Neural progenitor cell (in vitro differentiated cells): ENCODE results near the gene MED26. TPM values are rescaled to one million over a fixed set of nuclear protein-coding genes. Genes with fewer than 3 reads are reported as not detected.

Experiments used
- DNase-seq: peaks from one replicate; pipeline ENCODE4 v3.0.0-alpha.2; 2016; ENCODE audit warnings: low spot score
- H2AFZ ChIP-seq: fragments of 200-600 bp; sonication (generic); replicated peaks from 2 replicates; pipeline ENCODE4 v1.6.1; 2016; ENCODE audit warnings: antibody characterized with exemption
- H3F3A ChIP-seq: fragments of 200-600 bp; sonication (generic); 2 replicates; pipeline ENCODE4 v1.6.1; 2016; ENCODE audit warnings: antibody characterized with exemption, low read depth
- H3K27ac ChIP-seq: fragments of 200-600 bp; sonication (generic); 2 replicates; pipeline ENCODE4 v1.5.1; 2016; ENCODE audit warnings: mild to moderate bottlenecking
- H3K27me3 ChIP-seq: fragments of 200-600 bp; sonication (generic); 2 replicates; pipeline ENCODE4 v1.6.1; 2016; ENCODE audit warnings: mild to moderate bottlenecking, moderate library complexity
- H3K36me3 ChIP-seq: fragments of 200-600 bp; sonication (generic); 2 replicates; pipeline ENCODE4 v1.5.1; 2016
- H3K4me1 ChIP-seq: fragments of 200-600 bp; sonication (generic); 2 replicates; pipeline ENCODE4 v1.6.1; 2016; ENCODE audit warnings: mixed run types
- H3K4me2 ChIP-seq: fragments of 200-600 bp; sonication (generic); 2 replicates; pipeline ENCODE4 v1.6.1; 2016
- H3K4me3 ChIP-seq: fragments of 200-600 bp; sonication (generic); 2 replicates; pipeline ENCODE4 v1.5.1; 2016
- H3K79me2 ChIP-seq: fragments of 200-600 bp; sonication (generic); 2 replicates; pipeline ENCODE4 v1.6.1; 2016; ENCODE audit warnings: low read depth
- H3K9ac ChIP-seq: fragments of 200-600 bp; sonication (generic); 2 replicates; pipeline ENCODE4 v1.6.1; 2016
- H3K9me3 ChIP-seq: fragments of 200-600 bp; sonication (generic); 2 replicates; pipeline ENCODE4 v1.5.1; 2016; ENCODE audit warnings: low read depth
- H4K20me1 ChIP-seq: fragments of 200-600 bp; sonication (generic); 2 replicates; pipeline ENCODE4 v1.6.1; 2016; ENCODE audit warnings: low read depth
- H3K27ac Mint-ChIP-seq: 3 replicates; pipeline ENCODE4 v1.8.0; 2021; ENCODE audit warnings: mixed read lengths
- H3K27me3 Mint-ChIP-seq: 2 replicates; pipeline ENCODE4 v1.8.0; 2022; ENCODE audit warnings: low read depth, mild to moderate bottlenecking, inconsistent platforms, moderate library complexity, mixed read lengths; ENCODE audit not compliant: insufficient read depth
- H3K36me3 Mint-ChIP-seq: 3 replicates; pipeline ENCODE4 v1.8.0; 2021; ENCODE audit warnings: mixed read lengths
- H3K4me1 Mint-ChIP-seq: 3 replicates; pipeline ENCODE4 v1.8.0; 2021; ENCODE audit warnings: mixed read lengths
- H3K4me3 Mint-ChIP-seq: 3 replicates; pipeline ENCODE4 v1.8.0; 2021; ENCODE audit warnings: mild to moderate bottlenecking, moderate library complexity, mixed read lengths
- H3K9me3 Mint-ChIP-seq: 3 replicates; pipeline ENCODE4 v1.8.0; 2020; ENCODE audit warnings: mixed read lengths
- EZH2 ChIP-seq: fragments of 200-600 bp; sonication (generic); IDR thresholded peaks from 2 replicates; pipeline ENCODE4 v1.6.1; 2017; ENCODE audit warnings: antibody characterized with exemption, mild to moderate bottlenecking, moderate library complexity
- EZH2phosphoT487 ChIP-seq: fragments of 200-600 bp; sonication (generic); IDR thresholded peaks from 2 replicates; pipeline ENCODE4 v1.6.1; 2017; ENCODE audit warnings: antibody characterized with exemption
- total RNA-seq: library from RNA; depleted of rRNA; stranded (reverse); fragments of >200 nt; gene quantifications from 2 replicates; pipeline ENCODE4 v1.2.3, GENCODE V29; 2015; ENCODE audit warnings: low replicate concordance
- TF ChIP-seq, protein P1 (sequence below): fragments of 200-600 bp; sonication (generic); IDR thresholded peaks from 2 replicates; pipeline ENCODE4 v1.5.1; 2017; ENCODE audit warnings: antibody characterized with exemption, mild to moderate bottlenecking

Gene MED26
- total RNA-seq, 1 donor from 2014 or later: 7.4 TPM

DNA sequence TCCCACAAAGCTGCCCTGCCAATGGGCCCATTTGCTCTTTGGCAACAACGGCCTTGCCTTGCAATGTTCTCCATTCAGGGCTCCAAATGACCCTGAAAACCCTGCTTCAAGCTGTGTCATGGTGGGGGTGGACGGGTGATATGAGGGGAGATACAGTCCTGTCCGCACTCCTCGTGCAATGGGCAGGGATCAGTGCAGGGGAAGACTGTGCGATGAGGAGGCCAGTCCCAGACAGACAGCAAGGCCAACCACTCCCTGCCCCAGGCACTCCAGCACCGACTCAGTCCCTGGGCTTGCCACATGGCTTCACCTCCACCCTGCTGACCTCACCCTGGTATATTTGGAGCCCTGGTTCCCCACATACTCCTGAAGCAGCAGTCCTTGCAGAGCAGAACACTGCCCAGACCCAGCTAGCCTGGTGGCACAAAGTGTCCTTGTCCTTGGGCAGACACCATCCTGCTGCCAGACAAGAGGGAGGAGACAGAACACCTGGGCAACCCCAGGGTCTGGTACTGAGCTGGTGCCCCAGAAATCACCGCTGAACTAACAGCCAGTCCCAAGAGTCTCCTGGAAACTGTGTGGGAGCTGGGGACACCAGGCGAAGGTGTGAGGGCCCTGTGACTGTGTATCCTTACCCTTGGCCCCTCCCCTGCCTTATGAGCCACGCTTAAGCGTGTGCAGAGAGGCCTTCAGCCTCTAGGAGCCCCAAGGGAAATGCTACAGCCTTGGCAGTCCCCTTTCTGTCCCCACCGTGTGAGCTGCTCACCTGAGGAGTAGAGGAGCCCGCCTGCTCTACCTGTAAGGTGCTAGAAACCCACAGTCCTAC is 46.6 kb downstream of the MED26 start:
- no peak for DNase-seq
- peak overlapping the region; percentile 27 for H3K9ac ChIP-seq
- H3K4me1 Mint-ChIP-seq: peaks cover 27% of the 10 kb centered on the region

DNA sequence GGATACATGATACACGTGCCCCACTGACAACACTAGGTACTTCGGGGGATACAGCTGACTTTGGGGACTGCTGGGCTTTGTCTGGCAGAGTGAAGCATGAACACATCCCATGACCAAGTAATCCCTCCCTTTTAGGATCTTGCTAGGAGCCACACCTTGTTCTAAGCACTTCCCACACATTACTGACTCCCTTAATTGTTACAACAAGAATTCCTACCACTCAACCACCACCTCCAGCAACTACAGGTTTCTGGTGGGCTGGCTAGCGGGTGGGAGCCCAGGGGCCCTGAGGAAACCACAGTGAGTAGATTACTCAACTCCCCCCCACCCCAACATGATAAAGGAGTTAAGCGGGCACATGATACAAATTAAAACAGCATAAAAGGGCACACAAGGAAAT is 48.6 kb downstream of the MED26 start:
- H3K4me3 ChIP-seq: no peak overlapping the region
- no peak overlapping the region for H3K9ac ChIP-seq
- no peaks in the 10 kb centered on the region for H3K27me3 ChIP-seq
- no peaks in the 10 kb centered on the region for H3K9me3 ChIP-seq
- no peak overlapping the region for H3K27ac ChIP-seq
- no peak overlapping the region for H3K27ac Mint-ChIP-seq
- peaks cover 7% of the 10 kb centered on the region for H3K4me1 ChIP-seq
- no peak overlapping the region for H2AFZ ChIP-seq
- H3K36me3 Mint-ChIP-seq: peaks cover 9% of the 10 kb centered on the region
- H3K27me3 Mint-ChIP-seq: no peaks in the 10 kb centered on the region
- peaks cover 6% of the 10 kb centered on the region for H3F3A ChIP-seq
- DNase-seq: no peak
- no peaks in the 10 kb centered on the region for H3K36me3 ChIP-seq
- no peak overlapping the region for H3K4me2 ChIP-seq
- TF ChIP-seq EZH2 (no peak), EZH2phosphoT487 (no peak)
- TF ChIP-seq, protein P1, sequence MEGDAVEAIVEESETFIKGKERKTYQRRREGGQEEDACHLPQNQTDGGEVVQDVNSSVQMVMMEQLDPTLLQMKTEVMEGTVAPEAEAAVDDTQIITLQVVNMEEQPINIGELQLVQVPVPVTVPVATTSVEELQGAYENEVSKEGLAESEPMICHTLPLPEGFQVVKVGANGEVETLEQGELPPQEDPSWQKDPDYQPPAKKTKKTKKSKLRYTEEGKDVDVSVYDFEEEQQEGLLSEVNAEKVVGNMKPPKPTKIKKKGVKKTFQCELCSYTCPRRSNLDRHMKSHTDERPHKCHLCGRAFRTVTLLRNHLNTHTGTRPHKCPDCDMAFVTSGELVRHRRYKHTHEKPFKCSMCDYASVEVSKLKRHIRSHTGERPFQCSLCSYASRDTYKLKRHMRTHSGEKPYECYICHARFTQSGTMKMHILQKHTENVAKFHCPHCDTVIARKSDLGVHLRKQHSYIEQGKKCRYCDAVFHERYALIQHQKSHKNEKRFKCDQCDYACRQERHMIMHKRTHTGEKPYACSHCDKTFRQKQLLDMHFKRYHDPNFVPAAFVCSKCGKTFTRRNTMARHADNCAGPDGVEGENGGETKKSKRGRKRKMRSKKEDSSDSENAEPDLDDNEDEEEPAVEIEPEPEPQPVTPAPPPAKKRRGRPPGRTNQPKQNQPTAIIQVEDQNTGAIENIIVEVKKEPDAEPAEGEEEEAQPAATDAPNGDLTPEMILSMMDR: no peak
- no peaks in the 10 kb centered on the region for H3K9me3 Mint-ChIP-seq
- H3K4me3 Mint-ChIP-seq: peak overlapping the region; percentile 35
- peaks cover 11% of the 10 kb centered on the region for H3K4me1 Mint-ChIP-seq
- H4K20me1 ChIP-seq: peaks cover 77% of the 10 kb centered on the region
- H3K79me2 ChIP-seq: peaks cover 69% of the 10 kb centered on the region

More for the DNA sequence above, 46.6 kb downstream of the MED26 start:
- Histone ChIP-seq H2AFZ (no peak overlapping the region), H3K4me1 (peaks cover 18% of the 10 kb centered on the region), H3F3A (peaks cover 16% of the 10 kb centered on the region), H3K79me2 (peaks cover 68% of the 10 kb centered on the region), H3K36me3 (no peaks in the 10 kb centered on the region), H3K9me3 (no peaks in the 10 kb centered on the region), H3K4me3 (no peak overlapping the region), H3K27me3 (no peaks in the 10 kb centered on the region), H3K27ac (no peak overlapping the region), H4K20me1 (peaks cover 85% of the 10 kb centered on the region), H3K4me2 (no peak overlapping the region)
- TF ChIP-seq EZH2phosphoT487 (no peak), EZH2 (no peak)
- TF ChIP-seq, protein P1: no peak
- Mint-ChIP-seq H3K4me3 (no peak overlapping the region), H3K9me3 (no peaks in the 10 kb centered on the region), H3K36me3 (peaks cover 4% of the 10 kb centered on the region), H3K27me3 (peaks cover 4% of the 10 kb centered on the region), H3K27ac (peak overlapping the region; percentile 57)

DNA sequence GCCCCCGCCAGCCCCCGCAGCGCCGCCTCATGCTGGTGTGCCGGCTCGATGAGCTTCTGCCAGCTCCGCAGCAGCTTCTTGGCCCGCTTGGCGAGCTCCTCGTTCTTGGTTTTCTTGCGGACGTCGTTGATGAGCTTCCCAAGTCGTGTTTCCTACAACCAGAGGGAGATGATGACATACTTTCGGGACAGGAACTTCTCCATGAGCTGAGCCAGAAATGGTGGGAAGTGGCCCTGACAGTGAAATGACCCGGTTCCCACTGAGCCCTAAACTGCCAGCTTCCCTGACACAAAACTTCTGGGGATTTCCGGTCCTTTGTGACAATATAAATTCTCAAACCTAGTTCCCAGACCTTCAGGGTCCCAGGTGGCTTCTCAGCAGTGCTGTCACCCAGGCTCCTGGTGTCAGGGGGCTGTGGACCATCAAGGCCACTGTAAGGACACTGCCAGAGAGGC is 50.4 kb downstream of the MED26 start:
- Mint-ChIP-seq H3K36me3 (peaks cover 9% of the 10 kb centered on the region), H3K27ac (no peak overlapping the region), H3K27me3 (no peaks in the 10 kb centered on the region), H3K4me3 (no peak overlapping the region), H3K9me3 (no peaks in the 10 kb centered on the region), H3K4me1 (peaks cover 13% of the 10 kb centered on the region)
- H3K4me3 ChIP-seq: no peak overlapping the region
- peaks cover 8% of the 10 kb centered on the region for H3K4me1 ChIP-seq
- peaks cover 66% of the 10 kb centered on the region for H3K79me2 ChIP-seq
- H4K20me1 ChIP-seq: peaks cover 69% of the 10 kb centered on the region
- H3K9me3 ChIP-seq: no peaks in the 10 kb centered on the region
- no peaks in the 10 kb centered on the region for H3K27me3 ChIP-seq
- TF ChIP-seq EZH2 (no peak), EZH2phosphoT487 (no peak)
- TF ChIP-seq, protein P1: no peak
- no peak overlapping the region for H3K4me2 ChIP-seq
- H3K27ac ChIP-seq: no peak overlapping the region
- H3K36me3 ChIP-seq: no peaks in the 10 kb centered on the region
- peaks cover 10% of the 10 kb centered on the region for H3F3A ChIP-seq
- H3K9ac ChIP-seq: no peak overlapping the region
- H2AFZ ChIP-seq: no peak overlapping the region
- DNase-seq: no peak
